KG1 (cell line): ENCODE measurements around the gene DENND1B.
"Not testable (repeated sequence)": the region's sequence is repeated elsewhere in the genome, so short reads cannot be mapped to it uniquely, and the experiment has no call there.

ENCODE experiments used
- DNase-seq: peaks from one replicate; lab custom pipeline; 2025; lab: John Stamatoyannopoulos, UW

DENND1B gene

DNA sequence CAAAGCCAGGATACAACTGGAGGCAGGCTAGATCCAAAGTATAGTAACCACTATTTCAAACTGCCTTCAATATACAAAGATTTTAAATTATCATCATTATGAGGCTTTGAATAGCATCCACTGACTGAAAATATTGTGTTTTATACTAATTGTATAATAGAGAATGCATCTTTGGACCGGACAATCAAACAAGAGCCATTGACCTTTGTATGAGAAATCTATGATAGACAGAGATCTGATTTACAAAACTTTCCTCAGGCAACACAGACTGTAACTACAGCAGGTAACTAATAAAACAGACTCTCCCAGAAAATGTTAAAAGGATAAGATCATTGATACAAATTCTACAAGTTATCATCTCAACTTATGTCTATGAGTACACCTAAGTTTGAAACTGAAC is 152.9 kb downstream of the DENND1B start:
- no peak for DNase-seq

DNA sequence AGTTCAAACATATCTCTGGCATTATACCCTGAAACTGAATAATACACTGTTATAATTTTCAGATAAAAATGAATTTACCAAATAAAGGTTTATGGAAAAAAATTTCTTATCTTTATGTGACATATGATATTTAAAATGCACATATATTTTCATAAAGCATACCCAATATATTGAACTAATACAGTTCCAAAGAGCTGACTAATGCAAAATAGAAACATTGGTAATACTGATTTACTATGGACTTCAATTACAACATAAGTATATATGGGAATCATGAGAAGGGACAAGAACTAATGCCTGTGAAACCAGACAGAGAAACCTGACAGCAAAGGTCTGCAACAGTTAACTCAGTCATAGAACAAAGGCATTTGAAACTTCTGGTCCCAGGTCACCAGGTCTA is 153.5 kb downstream of the DENND1B start:
- DNase-seq = no peak

DNA sequence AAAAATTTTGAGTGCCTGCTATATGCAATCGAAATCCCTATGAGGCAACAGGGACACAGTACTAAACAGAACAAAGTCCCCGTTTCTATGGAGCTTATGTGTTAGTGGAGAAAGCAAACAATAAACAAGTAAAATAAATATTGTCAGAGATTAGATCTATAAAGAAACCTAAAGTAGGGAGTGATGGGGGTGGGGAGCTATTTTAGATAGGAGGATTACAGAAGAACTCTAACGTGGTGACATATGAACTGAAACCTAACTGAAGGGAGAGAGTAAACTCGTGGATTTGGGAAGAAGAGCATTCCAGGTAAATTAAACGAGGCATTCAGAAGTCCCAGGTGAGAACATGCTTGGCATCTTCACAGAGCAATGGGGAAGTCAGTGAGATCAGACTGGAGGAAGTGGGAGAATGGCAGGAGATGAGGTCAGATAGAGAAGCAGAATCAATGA is 154.5 kb downstream of the DENND1B start:
- DNase-seq = no peak

DNA sequence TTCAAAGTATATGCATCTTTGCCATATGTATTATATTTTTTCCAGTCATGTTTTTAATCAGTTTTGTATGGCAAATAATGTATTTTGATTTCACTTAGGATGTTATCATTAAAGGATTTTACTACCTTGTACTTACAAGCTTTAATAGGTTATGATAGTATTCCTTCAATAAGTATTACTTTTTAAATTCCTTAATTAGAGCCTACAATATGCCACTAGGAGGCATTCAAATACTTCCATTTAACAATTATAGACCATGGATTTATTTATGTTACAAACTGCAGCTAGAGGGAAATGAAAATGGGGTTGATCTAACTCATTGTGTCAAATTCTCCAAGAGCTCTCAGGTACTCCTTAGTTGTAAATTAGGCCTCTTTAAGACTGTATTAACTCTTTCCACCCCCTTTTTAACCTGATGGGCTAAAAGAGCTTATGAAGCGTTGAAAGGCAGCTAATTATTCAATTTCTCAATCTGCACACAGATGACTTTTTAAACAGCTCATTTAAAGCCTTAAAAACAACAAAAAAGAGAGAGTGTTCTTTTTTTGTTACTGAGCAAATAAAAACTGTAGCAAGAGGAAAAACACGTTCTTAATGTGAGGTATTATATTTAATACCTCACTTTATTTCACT is 156.2 kb downstream of the DENND1B start:
- DNase-seq = no peak

DNA sequence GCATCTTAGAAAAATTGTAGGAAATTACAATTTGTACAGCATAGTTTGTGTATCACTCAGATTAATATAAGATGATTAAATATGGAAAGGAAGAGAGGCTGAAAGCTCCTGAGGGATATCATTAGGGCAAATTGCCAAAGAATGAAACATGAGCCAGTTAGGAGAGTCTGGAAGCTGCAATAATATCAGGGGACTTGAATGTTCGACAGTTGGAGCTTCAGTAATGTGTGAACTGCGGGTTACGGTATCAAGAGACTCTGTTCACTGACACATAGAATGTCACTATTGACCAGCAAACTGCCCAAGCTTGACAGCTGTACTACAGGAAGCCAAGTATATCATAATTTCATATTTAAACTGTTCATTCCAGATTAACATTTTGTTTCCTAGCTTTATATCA is 157.2 kb downstream of the DENND1B start:
- DNase-seq = no peak

DNA sequence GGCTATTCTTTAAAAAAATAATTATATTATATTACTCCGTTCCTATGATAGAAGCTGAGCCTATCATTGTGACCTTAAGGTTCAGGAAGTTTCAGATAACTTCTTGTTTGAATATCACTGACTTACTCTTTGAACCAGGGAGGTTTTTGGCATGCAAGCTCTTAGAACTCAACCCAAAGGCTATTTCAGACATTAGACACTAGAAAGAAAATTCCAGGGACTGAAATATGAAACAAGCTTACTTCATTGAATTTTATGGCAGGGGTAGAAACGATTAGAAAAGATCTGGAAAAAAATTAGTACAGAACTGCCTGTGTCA is 159.6 kb downstream of the DENND1B start:
- DNase-seq = no peak

DNA sequence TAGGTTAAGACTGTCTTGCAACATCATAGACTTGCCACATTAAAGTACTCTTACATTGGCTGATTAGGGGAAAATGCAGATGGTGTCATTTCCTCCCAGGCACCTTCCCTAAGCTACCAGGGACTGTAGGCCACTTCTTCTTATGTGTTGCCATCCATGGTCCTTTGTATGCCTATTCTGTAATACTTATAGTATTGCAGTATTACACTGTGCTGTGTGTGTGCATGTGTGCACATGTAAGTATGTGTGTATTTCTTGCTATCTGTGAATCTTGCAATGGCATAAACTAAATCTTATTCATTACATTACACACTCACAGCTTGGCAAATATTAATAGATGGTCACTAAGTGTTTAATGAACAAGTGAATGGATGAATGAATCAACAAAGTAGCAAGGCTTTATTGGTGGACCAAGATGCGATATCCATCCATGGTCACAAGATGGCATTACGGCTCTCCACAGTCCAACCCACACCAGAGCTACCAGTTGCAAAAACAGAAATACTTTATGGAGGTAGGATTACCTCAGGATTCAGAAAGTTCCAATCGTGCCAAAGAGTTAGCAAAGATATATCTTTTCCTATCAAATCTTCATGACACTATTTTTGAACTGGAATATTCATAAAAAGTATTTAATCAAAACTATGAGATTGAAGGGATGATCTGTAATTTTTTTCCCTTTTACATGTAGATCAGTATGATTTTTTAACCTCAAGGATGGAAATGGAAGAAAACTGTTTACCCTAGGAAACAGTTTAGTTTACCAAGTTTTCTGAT is 160.2 kb downstream of the DENND1B start:
- no peak for DNase-seq

DNA sequence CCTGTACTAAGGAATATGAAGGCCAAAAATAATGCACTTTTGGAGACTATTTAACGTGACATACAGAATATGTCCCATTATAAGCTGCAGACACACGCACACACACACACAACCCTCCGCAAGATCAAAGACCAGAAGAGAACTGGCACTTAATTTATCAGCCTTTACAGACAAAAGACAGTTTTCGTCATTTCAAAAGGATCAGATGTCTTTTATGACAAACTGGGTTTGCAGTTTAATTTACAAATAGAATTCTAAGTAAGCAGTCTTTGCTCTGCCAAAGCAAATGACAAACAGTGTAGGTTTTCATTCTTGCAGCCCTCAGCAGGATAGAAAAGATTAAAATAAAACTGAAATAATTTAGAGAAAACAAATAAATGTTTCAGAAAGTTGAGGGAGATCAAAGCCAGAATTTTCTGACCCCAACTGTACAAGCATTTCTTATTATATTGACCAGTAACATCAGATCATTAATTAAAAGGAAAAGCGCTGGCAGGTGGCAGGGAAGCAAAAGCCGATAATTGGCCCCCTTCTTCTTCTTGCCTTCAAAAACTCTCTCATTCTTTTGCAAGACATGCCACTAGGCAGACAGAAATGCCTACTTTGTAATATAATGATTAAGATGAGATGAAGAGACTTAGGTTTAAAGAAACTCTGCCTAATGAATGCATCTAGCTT is 169.0 kb downstream of the DENND1B start:
- no peak for DNase-seq

DNA sequence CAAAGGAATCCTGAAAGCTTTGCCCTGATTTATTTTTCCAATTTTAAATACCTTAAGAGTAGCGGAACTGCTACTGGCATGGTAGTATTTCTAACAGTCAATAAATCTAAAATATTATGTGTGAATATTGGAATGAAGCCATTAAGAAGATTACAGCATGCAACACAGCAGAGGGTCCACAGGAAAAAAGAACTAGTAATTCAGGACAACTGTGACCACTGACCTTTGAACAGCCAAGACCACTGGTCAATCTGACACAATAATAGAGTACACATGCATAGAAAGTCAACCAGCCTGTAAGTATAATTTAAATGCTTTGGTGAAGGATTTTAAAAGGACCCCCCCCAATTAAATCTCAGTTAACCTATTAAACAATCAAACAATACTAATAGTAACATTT is 171.0 kb downstream of the DENND1B start:
- DNase-seq = no peak

DNA sequence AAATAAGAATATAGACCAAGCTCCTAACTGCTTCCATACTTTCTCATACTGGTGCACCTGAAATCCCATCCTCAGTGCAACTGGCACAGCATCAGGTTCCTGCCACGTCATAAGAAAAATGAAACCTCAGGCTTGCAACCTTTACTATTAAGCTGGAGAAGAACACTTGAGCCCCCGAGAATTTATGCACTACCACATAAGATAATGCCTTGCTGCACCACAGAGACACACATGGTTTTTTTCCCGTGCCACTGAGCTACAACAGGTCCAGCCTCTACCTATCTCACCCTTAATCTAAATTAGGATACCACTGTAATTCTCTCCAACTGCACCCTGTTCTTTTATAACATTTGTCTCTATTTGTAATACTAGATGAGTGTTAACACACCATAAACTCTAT is 174.5 kb downstream of the DENND1B start:
- no peak for DNase-seq

DNA sequence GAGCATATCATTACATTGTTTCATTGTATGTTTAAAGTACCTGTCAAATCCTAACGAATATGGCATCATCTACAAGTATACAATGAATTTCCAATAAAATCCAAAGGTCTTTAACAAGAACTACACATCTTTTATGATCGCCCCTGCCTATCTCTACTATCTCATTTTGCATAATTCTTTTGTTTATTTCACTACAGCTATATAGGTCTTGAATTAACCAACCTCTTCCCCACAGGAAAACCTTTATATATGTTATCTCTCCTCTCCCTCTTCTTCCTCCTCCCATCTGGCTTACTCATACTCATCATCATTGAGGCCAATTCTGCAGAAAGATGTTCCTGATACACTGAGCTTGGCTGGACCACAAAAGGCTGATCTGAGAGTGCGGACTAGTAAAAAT is 175.5 kb downstream of the DENND1B start:
- DNase-seq = no peak

DNA sequence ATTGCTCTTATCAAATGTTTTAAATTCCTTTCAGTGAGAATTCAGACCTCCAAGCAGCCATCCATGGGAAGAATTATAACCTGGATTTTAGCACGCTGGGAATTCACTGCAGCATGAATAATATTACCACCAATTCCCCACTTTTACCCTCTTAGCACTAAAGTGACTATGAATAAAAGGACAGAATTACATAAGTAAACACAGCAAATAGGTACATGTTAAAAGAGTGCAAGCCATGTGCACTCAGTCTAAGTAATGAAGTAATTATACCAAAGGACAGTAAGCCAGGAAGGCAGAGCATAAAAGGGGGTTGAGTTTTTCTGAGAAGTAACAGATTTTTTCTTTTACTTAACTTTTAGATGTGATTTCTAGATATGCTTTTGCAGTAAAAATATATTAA is 176.3 kb downstream of the DENND1B start:
- no peak for DNase-seq

DNA sequence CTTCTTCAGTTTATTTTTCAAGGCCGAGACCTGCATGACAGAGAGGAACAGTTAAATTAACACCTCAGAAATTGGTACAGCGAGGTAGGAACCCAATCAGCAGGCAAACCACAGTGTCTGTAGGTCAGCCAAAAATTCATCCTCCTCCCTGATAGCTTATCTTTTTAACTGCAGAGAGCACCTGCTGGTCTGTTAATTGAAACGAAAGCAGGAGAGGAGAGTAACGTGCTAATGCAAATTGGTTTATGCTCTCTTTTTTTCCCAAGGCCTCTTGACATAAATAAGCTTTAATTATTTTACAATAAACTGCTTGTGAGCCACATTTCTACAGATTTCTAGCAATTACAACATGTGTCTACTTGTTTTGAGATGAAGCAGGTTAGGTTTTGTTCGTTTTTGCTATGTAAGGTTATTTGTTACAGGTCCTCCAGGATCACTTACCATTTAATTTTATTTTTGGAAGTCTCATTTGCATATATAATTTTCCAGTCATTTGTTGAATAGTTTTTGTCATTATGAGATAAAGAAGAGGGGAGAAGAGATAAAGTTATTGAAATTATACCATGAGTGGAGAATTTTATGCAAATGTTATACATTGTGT is 179.9 kb downstream of the DENND1B start:
- DNase-seq = no peak

DNA sequence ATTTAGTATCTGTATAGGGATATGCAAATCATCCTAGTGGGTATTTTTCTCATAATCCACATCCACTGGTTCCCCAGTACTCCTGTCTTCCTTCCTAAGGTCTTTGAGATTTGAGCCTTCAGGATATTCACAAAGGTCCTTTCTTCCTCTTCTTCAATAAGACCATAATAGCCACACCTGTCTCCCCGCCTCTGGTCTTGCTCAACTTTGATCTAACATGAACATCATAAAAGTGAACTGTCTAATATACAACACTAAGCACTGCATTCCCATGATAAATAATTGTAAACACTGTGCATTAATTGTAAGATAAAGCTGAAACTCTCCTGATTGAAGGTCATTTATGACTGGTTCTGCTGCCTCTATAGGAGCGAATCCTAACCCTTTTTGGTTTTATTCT is 184.6 kb downstream of the DENND1B start:
- DNase-seq = no peak

DNA sequence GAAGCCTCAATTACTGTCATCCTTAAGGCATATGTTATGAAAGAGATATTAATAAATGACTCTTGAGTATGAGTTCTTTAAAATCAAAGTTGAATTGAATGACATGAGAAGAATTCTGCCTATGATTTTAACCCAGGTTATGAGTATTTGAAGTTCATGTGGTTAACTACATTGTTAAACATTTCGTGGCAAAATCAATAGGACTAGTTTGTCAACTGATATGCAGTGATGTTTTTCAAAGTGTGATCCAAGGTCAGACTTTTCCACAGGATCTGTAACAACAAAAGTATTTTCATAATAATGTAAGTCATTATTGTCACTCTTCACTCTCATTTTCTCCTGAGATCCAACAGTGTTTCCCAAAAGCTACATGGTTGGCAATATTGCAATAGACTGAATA is 189.5 kb downstream of the DENND1B start:
- DNase-seq = no peak

DNA sequence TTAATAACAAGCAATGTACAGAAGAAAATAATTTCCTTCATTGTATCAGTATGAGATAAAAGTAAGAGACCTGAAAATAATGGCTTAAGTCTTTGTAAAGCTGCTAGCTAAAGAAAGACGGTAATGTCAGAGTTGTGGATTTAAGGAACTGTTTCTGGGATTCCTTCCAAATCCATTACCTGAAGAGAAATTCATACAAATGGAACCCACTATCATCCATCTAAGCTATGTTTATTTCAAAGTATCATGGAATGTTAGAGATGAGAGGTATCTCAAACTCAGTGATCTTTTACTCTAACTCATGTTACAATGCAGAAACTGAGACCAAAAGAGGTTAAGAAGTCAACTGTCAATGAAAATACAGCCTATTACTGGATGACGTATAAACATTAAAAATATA is 197.7 kb downstream of the DENND1B start:
- no peak for DNase-seq

DNA sequence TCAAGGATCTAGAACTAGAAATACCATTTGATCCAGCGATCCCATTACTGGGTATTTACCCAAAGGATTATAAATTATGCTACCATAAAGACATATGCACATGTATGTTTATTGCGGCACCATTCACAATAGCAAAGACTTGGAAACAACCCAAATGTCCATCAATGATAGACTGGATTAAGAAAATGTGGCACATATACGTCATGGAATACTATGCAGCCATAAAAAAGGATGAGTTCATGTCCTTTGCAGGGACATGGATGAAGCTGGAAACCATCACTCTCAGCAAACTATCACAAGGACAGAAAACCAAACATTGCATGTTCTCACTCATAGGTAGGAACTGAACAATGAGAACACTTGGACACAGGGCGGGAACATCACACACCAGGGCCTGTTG is 199.7 kb downstream of the DENND1B start:
- not testable (repeated sequence) for DNase-seq

DNA sequence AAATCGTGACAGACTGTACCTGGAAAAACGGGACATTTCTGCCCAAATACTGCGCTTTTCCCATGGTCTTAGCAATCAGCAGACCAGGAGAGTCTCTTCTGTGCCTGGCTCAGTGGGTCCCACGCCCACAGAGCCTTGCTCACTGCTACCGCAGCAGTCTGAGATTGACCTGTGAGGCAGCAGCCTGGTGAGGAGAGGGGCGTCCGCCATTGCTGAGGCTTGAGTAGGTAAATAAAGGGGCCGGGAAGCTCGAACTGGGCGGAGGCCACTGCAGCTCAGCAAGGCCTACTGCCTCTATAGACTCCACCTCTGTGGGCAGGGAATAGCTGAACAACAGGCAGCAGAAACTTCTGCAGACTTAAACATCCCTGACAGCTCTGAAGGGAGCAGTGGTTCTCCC is 203.1 kb downstream of the DENND1B start:
- DNase-seq = no peak

DNA sequence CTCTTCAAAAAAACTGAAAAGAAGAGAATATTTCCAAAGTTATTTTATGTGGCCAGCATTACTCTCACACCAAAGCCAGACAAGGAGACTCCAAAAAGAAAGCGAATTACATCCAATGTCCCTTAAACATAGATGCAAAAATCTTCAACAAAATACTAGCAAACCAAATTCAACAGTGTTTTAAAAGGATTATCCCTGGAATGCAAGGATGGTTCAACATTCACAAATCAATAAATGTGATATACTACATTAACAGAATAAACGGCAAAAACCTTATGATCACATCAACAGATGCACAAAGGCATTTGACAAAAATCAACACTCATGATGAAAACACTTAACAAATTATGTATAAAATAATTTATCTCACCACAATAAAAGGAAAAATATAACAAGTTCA is 207.8 kb downstream of the DENND1B start:
- DNase-seq = no peak

DNA sequence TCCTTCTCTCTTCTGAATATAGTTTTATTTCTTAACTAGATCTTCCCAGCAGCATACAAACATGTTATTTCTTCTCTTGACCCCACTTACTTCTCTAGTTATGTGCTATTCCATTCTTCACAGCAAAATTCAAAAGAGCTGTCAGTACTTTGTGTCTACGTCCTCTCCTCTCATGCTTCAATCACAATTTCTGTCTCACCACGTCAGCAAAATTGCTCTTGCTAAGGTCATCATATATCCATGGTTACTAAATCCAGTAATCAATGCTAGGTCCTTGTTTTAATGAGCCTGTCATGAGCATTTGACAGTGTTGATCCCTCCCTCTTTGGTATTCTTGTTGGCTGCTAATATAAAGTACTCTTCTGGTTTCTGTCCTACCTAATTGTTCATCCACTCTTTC is 214.2 kb downstream of the DENND1B start:
- DNase-seq = no peak

DNA sequence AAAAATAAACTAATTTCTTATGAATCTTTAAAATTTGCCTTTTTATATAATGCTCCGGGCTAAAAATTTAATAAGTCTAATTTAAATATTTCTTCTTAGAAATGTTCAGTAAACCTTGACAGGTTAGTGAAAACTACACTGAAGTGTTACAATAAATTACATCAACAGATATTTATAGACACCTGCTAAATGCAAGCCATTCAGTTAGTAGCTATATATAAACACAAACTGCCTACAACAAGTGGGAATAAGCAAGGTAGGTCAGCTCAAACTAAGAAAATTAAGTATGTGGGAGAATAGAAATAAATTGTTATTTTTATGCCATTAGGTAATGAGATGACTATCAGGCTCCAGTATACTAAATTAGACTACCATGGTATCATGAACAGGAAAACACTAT is 215.6 kb downstream of the DENND1B start:
- DNase-seq = no peak

DNA sequence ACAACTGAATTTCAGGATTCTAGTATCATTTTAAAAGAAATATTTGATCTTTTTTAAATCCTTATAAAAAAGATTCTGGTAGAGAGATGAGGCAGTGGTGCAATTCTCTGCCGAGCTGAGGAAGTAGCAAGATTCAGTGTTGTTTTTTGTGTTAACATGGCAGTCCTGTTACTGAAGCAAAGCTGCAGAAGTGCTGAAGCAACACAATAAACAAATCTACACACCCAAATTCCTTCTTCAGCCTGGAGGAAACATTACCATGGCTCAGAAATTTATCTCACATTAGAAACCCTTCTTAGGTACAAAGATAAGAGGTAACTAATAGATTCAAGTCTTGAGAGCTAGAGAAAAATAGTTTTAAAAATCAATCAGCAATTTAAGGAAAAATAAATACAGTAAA is 216.0 kb downstream of the DENND1B start:
- no peak for DNase-seq

DNA sequence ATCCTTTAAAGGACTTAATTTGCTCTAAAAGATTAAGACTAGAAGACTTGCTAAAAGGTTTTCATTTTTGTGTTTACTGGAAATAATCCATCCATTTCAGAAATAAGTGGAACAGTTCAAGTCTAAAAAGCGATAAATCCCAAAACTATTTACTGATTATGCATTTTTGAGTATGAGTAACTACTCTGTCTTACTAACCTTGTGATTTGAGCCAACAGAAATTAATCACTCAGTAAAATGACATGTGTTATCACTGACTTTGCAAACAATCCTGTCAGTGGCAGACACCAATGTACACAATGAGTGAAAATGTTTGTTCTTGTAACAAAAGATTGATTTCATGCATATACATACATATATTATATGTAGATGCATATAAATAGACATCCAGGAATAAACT is 218.0 kb downstream of the DENND1B start:
- no peak for DNase-seq
